Endothelial cell (in vitro differentiated cells): ENCODE results near the gene RPGR. TPM values are rescaled to one million over a fixed set of nuclear protein-coding genes. Genes with fewer than 3 reads are reported as not detected.

Experiments used
- DNase-seq: peaks from one replicate; pipeline ENCODE4 v3.0.0; 2021; ENCODE audit warnings: low spot score
- H3K27ac Mint-ChIP-seq: one replicate; pipeline ENCODE4 v1.8.0; 2021; ENCODE audit warnings: mixed read lengths, inconsistent platforms; ENCODE audit not compliant: unreplicated experiment
- H3K27me3 Mint-ChIP-seq: one replicate; pipeline ENCODE4 v1.8.0; 2021; ENCODE audit warnings: mild to moderate bottlenecking, moderate library complexity, mixed read lengths, inconsistent platforms; ENCODE audit not compliant: unreplicated experiment
- H3K36me3 Mint-ChIP-seq: one replicate; pipeline ENCODE4 v1.8.0; 2021; ENCODE audit warnings: mild to moderate bottlenecking, low read depth, mixed read lengths, inconsistent platforms; ENCODE audit not compliant: unreplicated experiment
- H3K4me1 Mint-ChIP-seq: one replicate; pipeline ENCODE4 v1.8.0; 2021; ENCODE audit warnings: mild to moderate bottlenecking, mixed read lengths, inconsistent platforms; ENCODE audit not compliant: unreplicated experiment
- H3K4me3 Mint-ChIP-seq: one replicate; pipeline ENCODE4 v1.8.0; 2021; ENCODE audit warnings: mild to moderate bottlenecking, mixed read lengths, inconsistent platforms; ENCODE audit not compliant: unreplicated experiment
- H3K9me3 Mint-ChIP-seq: one replicate; pipeline ENCODE4 v1.8.0; 2021; ENCODE audit warnings: mixed read lengths, inconsistent platforms; ENCODE audit not compliant: unreplicated experiment
- CTCF ChIP-seq: fragments of 200-600 bp; sonication (generic); IDR thresholded peaks from one replicate; pipeline ENCODE4 v1.5.0; 2021; ENCODE audit warnings: antibody characterized with exemption; ENCODE audit not compliant: unreplicated experiment
- total RNA-seq: library from RNA; stranded (reverse); fragmentation: NEBNext Ultra II Directional; extraction: Animal tissue kit (Norgen Biotek cat#: 25700); gene quantifications from one replicate; pipeline ENCODE4 v1.2.1, GENCODE V29; 2021; ENCODE audit not compliant: unreplicated experiment

Gene RPGR
- total RNA-seq, 1 donor from 2014 or later: 17.2 TPM

GRCh38 chrX:38279188-38279587 lies 48.1 kb downstream of the RPGR start:
- Mint-ChIP-seq H3K27ac (no peak overlapping the region), H3K4me3 (no peak overlapping the region), H3K4me1 (no peaks in the 10 kb centered on the region), H3K36me3 (no peaks in the 10 kb centered on the region), H3K9me3 (no peaks in the 10 kb centered on the region), H3K27me3 (no peaks in the 10 kb centered on the region)
- no peak for DNase-seq
- TF ChIP-seq CTCF: no peak

DNA sequence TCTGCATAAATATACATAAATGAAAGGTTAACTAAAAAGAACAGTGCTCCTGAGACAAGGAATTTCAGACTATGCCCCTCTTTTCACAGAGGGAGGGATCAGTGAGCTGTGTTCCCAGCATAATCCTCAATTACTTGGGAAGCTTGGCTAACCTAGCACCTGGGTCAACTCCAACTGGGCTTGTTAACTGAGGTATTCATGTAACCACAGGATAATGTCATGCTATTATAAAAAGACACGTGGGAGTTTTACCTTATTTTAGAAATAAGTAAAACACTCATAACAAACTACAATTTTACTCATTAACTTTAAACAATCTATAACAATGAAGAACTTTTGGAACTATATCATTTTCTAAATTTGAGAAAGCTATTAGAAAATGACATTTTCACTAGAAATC lies 48.6 kb downstream of the RPGR start:
- no peaks in the 10 kb centered on the region for H3K36me3 Mint-ChIP-seq
- H3K27ac Mint-ChIP-seq: no peak overlapping the region
- no peaks in the 10 kb centered on the region for H3K4me1 Mint-ChIP-seq
- no peak for TF ChIP-seq CTCF
- no peaks in the 10 kb centered on the region for H3K27me3 Mint-ChIP-seq
- H3K9me3 Mint-ChIP-seq: no peaks in the 10 kb centered on the region
- no peak for DNase-seq
- H3K4me3 Mint-ChIP-seq: no peak overlapping the region

DNA sequence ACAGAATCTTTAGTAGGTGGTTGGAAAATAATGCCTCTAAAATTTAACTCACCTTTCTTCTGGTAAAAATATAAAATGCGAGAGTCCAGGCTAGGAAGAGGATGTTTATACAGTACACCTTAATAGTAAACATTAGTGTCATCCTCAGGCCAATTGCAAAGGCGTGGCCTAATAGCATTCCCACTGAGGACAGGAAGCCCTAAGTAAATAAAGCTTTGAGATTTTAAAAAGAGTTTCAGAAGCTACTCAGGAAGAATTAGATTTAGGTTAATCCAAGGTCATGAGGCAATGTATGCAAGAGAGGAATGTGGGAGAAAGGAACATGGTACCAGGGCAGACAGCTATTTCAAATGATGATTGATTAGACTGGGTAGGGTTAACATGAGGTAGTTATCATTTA lies 49.5 kb downstream of the RPGR start:
- H3K4me1 Mint-ChIP-seq: no peaks in the 10 kb centered on the region
- H3K9me3 Mint-ChIP-seq: no peaks in the 10 kb centered on the region
- TF ChIP-seq CTCF: no peak

GRCh38 chrX:38277136-38277535 lies 50.2 kb downstream of the RPGR start:
- DNase-seq: no peak
- H3K4me1 Mint-ChIP-seq: no peaks in the 10 kb centered on the region
- H3K4me3 Mint-ChIP-seq: no peak overlapping the region
- H3K36me3 Mint-ChIP-seq: no peaks in the 10 kb centered on the region
- TF ChIP-seq CTCF: no peak
- H3K9me3 Mint-ChIP-seq: no peaks in the 10 kb centered on the region
- no peaks in the 10 kb centered on the region for H3K27me3 Mint-ChIP-seq
- H3K27ac Mint-ChIP-seq: no peak overlapping the region

More for the DNA sequence above, 49.5 kb downstream of the RPGR start:
- Mint-ChIP-seq H3K4me3 (no peak overlapping the region), H3K27me3 (no peaks in the 10 kb centered on the region), H3K27ac (no peak overlapping the region), H3K36me3 (no peaks in the 10 kb centered on the region)
- no peak for DNase-seq

GRCh38 chrX:38276089-38276488 lies 51.2 kb downstream of the RPGR start:
- Mint-ChIP-seq H3K27me3 (no peaks in the 10 kb centered on the region), H3K9me3 (no peaks in the 10 kb centered on the region), H3K27ac (no peak overlapping the region), H3K36me3 (no peaks in the 10 kb centered on the region), H3K4me1 (no peaks in the 10 kb centered on the region), H3K4me3 (no peak overlapping the region)
- TF ChIP-seq CTCF: no peak
- DNase-seq: no peak
